Smooth muscle cell (in vitro differentiated cells): ENCODE results near the gene RAB27B. TPM values are rescaled to one million over a fixed set of nuclear protein-coding genes. Genes with fewer than 3 reads are reported as not detected.

ENCODE experiments used
- DNase-seq: peaks from one replicate; lab custom pipeline; 2025; ENCODE audit not compliant: unreplicated experiment; lab: John Stamatoyannopoulos, UW
- H2AFZ ChIP-seq: fragments of 200-600 bp; sonication (generic); 2 replicates; pipeline ENCODE4 v1.6.0; 2016; ENCODE audit warnings: antibody characterized with exemption, low read depth, mild to moderate bottlenecking
- H3F3A ChIP-seq: fragments of 200-600 bp; sonication (generic); 2 replicates; pipeline ENCODE4 v1.6.0; 2017; ENCODE audit warnings: antibody characterized with exemption, low read depth
- H3K27ac ChIP-seq: fragments of 200-600 bp; sonication (generic); 2 replicates; pipeline ENCODE4 v1.5.1; 2016; ENCODE audit warnings: low read depth, mild to moderate bottlenecking
- H3K27me3 ChIP-seq: fragments of 200-600 bp; sonication (generic); 2 replicates; pipeline ENCODE4 v1.6.1; 2016; ENCODE audit warnings: low read depth, mild to moderate bottlenecking
- H3K36me3 ChIP-seq: fragments of 200-600 bp; sonication (generic); 2 replicates; pipeline ENCODE4 v1.5.1; 2016; ENCODE audit warnings: low read depth
- H3K4me1 ChIP-seq: fragments of 200-600 bp; sonication (generic); 2 replicates; pipeline ENCODE4 v1.5.1; 2016; ENCODE audit warnings: low read depth
- H3K4me2 ChIP-seq: fragments of 200-600 bp; sonication (generic); 2 replicates; pipeline ENCODE4 v1.6.0; 2016; ENCODE audit warnings: mild to moderate bottlenecking
- H3K4me3 ChIP-seq: fragments of 200-600 bp; sonication (generic); 2 replicates; pipeline ENCODE4 v1.5.1; 2016; ENCODE audit warnings: mild to moderate bottlenecking
- H3K79me2 ChIP-seq: fragments of 200-600 bp; sonication (generic); 2 replicates; pipeline ENCODE4 v1.6.0; 2016; ENCODE audit warnings: low read depth, mild to moderate bottlenecking
- H3K9ac ChIP-seq: fragments of 200-600 bp; sonication (generic); 2 replicates; pipeline ENCODE4 v1.6.0; 2016; ENCODE audit warnings: low read depth
- H3K9me3 ChIP-seq: fragments of 200-600 bp; sonication (generic); replicated peaks from 2 replicates; pipeline ENCODE4 v1.5.1; 2016; ENCODE audit warnings: low read depth
- H4K20me1 ChIP-seq: fragments of 200-600 bp; sonication (generic); 2 replicates; pipeline ENCODE4 v1.6.0; 2016; ENCODE audit warnings: low read depth
- CTCF ChIP-seq: fragments of 200-600 bp; sonication (generic); IDR thresholded peaks from 2 replicates; pipeline ENCODE4 v1.5.1; 2017; ENCODE audit warnings: borderline replicate concordance, mild to moderate bottlenecking, antibody characterized with exemption; ENCODE audit not compliant: insufficient read depth, poor library complexity, severe bottlenecking
- WGBS: methylation state at CpG from one replicate; pipeline ENCODE4 v1.1.7; 2016; ENCODE audit warnings: low lambda C conversion rate; 5-methylcytosine and 5-hydroxymethylcytosine counted together
- polyA plus RNA-seq: library from polyadenylated mRNA; unstranded; fragments of >200 nt; fragmentation: Nextera tagmentation; extraction: Ambion mirVana; gene quantifications from 2 replicates; pipeline ENCODE4 v1.2.1, GENCODE V29; 2016
- total RNA-seq: library from RNA; depleted of rRNA; stranded (reverse); fragments of >200 nt; gene quantifications from 2 replicates; pipeline ENCODE4 v1.2.3, GENCODE V29; 2014

RAB27B gene
- total and polyA plus RNA-seq, 2 experiments from 2014 or later = 0.98 to 9.5 TPM

- DNase-seq = no peak
Measured at GRCh38 chr18:54822872-54823845, 5.1 kb upstream of the RAB27B start.

GRCh38 chr18:54824761-54825160 is 3.5 kb upstream of the RAB27B start:
- no peaks in the 10 kb centered on the region for H3K36me3 ChIP-seq
- H3K4me3 ChIP-seq = no peak overlapping the region
- no peaks in the 10 kb centered on the region for H3K9me3 ChIP-seq
- H3K4me1 ChIP-seq = peaks cover 19% of the 10 kb centered on the region
- H3K79me2 ChIP-seq = no peaks in the 10 kb centered on the region
- TF ChIP-seq CTCF = no peak
- H3K9ac ChIP-seq = no peak overlapping the region
- H3K4me2 ChIP-seq = no peak overlapping the region
- DNase-seq = no peak
- 100% methylated on average over 1 of the region's 1 CpG for WGBS
- H3K27ac ChIP-seq = no peak overlapping the region
- no peaks in the 10 kb centered on the region for H4K20me1 ChIP-seq
- H3F3A ChIP-seq = peaks cover 12% of the 10 kb centered on the region
- no peak overlapping the region for H2AFZ ChIP-seq
- no peaks in the 10 kb centered on the region for H3K27me3 ChIP-seq

More at GRCh38 chr18:54822872-54823845, 5.1 kb upstream of the RAB27B start:
- no peaks in the 10 kb centered on the region for H3K27me3 ChIP-seq
- no peaks in the 10 kb centered on the region for H3K9me3 ChIP-seq
- H4K20me1 ChIP-seq = no peaks in the 10 kb centered on the region
- peaks cover 8% of the 10 kb centered on the region for H3K4me1 ChIP-seq
- peak overlapping the region; percentile 83 for H3K27ac ChIP-seq
- no peak overlapping the region for H3K4me3 ChIP-seq
- peak overlapping the region; percentile 45 for H3K9ac ChIP-seq
- no peak for TF ChIP-seq CTCF
- H3K79me2 ChIP-seq = no peaks in the 10 kb centered on the region
- peaks cover 5% of the 10 kb centered on the region for H3F3A ChIP-seq
- peak overlapping the region; percentile 56 for H2AFZ ChIP-seq
- H3K4me2 ChIP-seq = peak overlapping the region; percentile 71
- 30% methylated on average over 6 of the region's 6 CpGs for WGBS
- H3K36me3 ChIP-seq = no peaks in the 10 kb centered on the region

- Histone ChIP-seq H3K79me2 (no peaks in the 10 kb centered on the region), H3K4me1 (peaks cover 20% of the 10 kb centered on the region), H3K9ac (no peak overlapping the region), H3K4me2 (no peak overlapping the region), H3K27ac (no peak overlapping the region), H3F3A (peaks cover 12% of the 10 kb centered on the region), H3K27me3 (no peaks in the 10 kb centered on the region), H3K9me3 (no peaks in the 10 kb centered on the region), H4K20me1 (no peaks in the 10 kb centered on the region), H2AFZ (no peak overlapping the region), H3K4me3 (no peak overlapping the region), H3K36me3 (no peaks in the 10 kb centered on the region)
- TF ChIP-seq CTCF = no peak
- no peak for DNase-seq
- 92% methylated on average over 2 of the region's 2 CpGs for WGBS
Measured at GRCh38 chr18:54825601-54826344, 2.5 kb upstream of the RAB27B start.
